Esophagus squamous epithelium (tissue), 5 donors: ENCODE data around the gene BBS4. TPM values are rescaled to one million over a fixed set of nuclear protein-coding genes. Genes with fewer than 3 reads are reported as not detected.

Experiments
- DNase-seq: peaks from one replicate; lab custom pipeline; 2025; lab: John Stamatoyannopoulos, UW
- H3K27ac ChIP-seq, 4 donors: fragments of 200-600 bp; sonication (generic); one replicate each; pipeline ENCODE4 v1.5.1; 2016 to 2019; ENCODE audit warnings: mild to moderate bottlenecking in 1 of 4
- H3K27me3 ChIP-seq, 4 donors: fragments of 200-600 bp; sonication (generic); 1 replicate in 3 of 4; 2 replicates in 1 of 4; pipeline versions ENCODE4 v1.5.1 to v1.6.0; 2017 to 2021; ENCODE audit warnings: antibody characterized with exemption in 1 of 4
- H3K36me3 ChIP-seq, 3 donors: fragments of 200-600 bp; sonication (generic); one replicate each; pipeline ENCODE4 v1.5.1; 2016 to 2019
- H3K4me1 ChIP-seq, 3 donors: fragments of 200-600 bp; sonication (generic); one replicate each; pipeline ENCODE4 v1.5.1; 2017 to 2019
- H3K4me3 ChIP-seq, 4 donors: fragments of 200-600 bp; sonication (generic); 1 replicate in 3 of 4; 2 replicates in 1 of 4; pipeline ENCODE4 v1.5.1; 2016 to 2019; ENCODE audit warnings: mild to moderate bottlenecking in 2 of 4, moderate library complexity in 1 of 4
- H3K9me3 ChIP-seq, 3 donors: fragments of 200-600 bp; sonication (generic); one replicate each; pipeline ENCODE4 v1.5.1; 2016 to 2019
- POLR2A ChIP-seq, 4 donors: fragments of 450-650 bp; IDR thresholded peaks; one replicate each; pipeline ENCODE4 v1.6.1; 2017; ENCODE audit warnings: antibody characterized with exemption in 4 of 4, mild to moderate bottlenecking in 4 of 4, moderate library complexity in 3 of 4
- WGBS, 2 donors: methylation state at CpG; one replicate each; pipeline ENCODE4 v1.1.5; 2018; 5-methylcytosine and 5-hydroxymethylcytosine counted together
- intact Hi-C: fragments of 100-400 bp; cut with DNase I; formaldehyde crosslinking; loops from one replicate; pipeline ENCODE4 v1.15.0; 2022
- total RNA-seq, 4 donors: library from RNA; depleted of rRNA; stranded (reverse); fragments of >200 nt; gene quantifications; one replicate each; pipeline ENCODE4 v1.1.0, GENCODE V29; 2016
- TF ChIP-seq, protein P1 (sequence below), 6 experiments: fragments of 450-650 bp in 4 of 6; fragments of 200-600 bp in 2 of 6; sonication (generic) in 2 of 6; IDR thresholded peaks; one replicate each; pipeline ENCODE4 v1.5.1; 2016 to 2019; ENCODE audit warnings: antibody characterized with exemption in 6 of 6, mild to moderate bottlenecking in 4 of 6, moderate library complexity in 4 of 6
- donor health status: DM: yes; HTN: yes; CAD: no.

The BBS4 gene
- total RNA-seq, 4 donors from 2014 or later, result 2.8 to 15.3 (median 9.5) TPM

DNA sequence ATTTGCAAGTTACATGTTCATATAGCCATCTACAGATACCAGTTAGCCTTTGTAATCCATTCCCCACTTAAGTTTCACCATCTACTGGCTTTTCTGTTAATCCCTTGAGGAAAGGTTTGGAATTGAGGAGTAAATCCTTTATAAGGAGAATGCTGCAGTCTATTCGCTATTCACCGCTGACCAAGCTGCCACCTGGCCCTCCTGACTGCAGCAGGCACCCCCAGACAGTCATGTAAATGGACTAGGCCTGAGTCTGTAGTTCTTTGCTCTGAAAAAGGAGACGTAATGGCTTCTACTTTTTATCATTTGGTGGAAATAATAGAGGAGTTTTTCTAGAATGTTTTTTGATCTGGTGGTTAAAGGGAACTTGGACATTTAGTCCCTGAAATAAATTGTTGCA, 3.2 kb upstream of the BBS4 start:
- Histone ChIP-seq H3K27ac (no peak overlapping the region), H3K4me3 (no peak overlapping the region), H3K27me3 (peaks cover 0 to 22% (median 2%) of the 10 kb centered on the region in 4 donors), H3K4me1 (peaks cover 5 to 22% (median 11%) of the 10 kb centered on the region in 3 donors), H3K36me3 (no peaks in the 10 kb centered on the region), H3K9me3 (no peaks in the 10 kb centered on the region)
- intact Hi-C loops, result no loop called here
- DNase-seq, result no peak
- TF ChIP-seq POLR2A (IDR thresholded peaks at IDR 0.05), result no peak
- TF ChIP-seq, protein P1, sequence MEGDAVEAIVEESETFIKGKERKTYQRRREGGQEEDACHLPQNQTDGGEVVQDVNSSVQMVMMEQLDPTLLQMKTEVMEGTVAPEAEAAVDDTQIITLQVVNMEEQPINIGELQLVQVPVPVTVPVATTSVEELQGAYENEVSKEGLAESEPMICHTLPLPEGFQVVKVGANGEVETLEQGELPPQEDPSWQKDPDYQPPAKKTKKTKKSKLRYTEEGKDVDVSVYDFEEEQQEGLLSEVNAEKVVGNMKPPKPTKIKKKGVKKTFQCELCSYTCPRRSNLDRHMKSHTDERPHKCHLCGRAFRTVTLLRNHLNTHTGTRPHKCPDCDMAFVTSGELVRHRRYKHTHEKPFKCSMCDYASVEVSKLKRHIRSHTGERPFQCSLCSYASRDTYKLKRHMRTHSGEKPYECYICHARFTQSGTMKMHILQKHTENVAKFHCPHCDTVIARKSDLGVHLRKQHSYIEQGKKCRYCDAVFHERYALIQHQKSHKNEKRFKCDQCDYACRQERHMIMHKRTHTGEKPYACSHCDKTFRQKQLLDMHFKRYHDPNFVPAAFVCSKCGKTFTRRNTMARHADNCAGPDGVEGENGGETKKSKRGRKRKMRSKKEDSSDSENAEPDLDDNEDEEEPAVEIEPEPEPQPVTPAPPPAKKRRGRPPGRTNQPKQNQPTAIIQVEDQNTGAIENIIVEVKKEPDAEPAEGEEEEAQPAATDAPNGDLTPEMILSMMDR (IDR thresholded peaks at IDR 0.05), result no peak
- 95% methylated on average over 3 of the region's 3 CpGs for WGBS, 2 donors

- intact Hi-C loops, result no loop called here
These were observed 594 bp upstream of the BBS4 start for GRCh38 chr15:72685301-72685924.

DNA sequence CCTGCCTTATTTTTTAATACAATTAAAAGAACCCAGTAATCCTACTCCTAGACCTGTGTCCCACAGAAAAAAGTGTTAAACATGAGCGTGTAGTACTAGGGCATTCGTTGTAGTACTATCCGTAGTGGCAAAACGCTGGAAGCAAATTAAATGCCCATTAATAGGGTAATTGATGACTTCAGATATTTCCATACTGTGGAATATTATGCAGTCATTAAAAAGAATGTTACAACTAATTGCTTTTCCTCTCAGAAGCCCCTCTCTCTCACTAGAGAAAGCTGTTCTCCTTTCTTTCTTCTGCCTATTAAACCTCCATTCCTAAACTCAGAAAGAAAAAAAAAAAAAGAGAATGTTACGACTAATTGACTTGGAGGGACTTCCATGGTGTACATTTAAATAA, 2.7 kb downstream of the BBS4 start:
- WGBS, 2 donors, result 96 to 98% methylated on average over 5 of the region's 5 CpGs

More at GRCh38 chr15:72685301-72685924, 594 bp upstream of the BBS4 start:
- Histone ChIP-seq H3K4me3 (peak overlapping the region; percentile 51 to 79 (median 70)), H3K36me3 (no peaks in the 10 kb centered on the region), H3K27ac (peak overlapping the region; percentile 86 to 96 (median 90)), H3K9me3 (no peaks in the 10 kb centered on the region), H3K4me1 (peaks cover 5 to 22% (median 11%) of the 10 kb centered on the region in 3 donors), H3K27me3 (peaks cover 0 to 4% (median 0%) of the 10 kb centered on the region in 4 donors)
- no peak for DNase-seq
- TF ChIP-seq, protein P1 (IDR thresholded peaks at IDR 0.05), result no peak
- TF ChIP-seq POLR2A (IDR thresholded peaks at IDR 0.05), result no peak
- WGBS, 2 donors, result 15 to 23% methylated on average over 23 of the region's 23 CpGs

DNA sequence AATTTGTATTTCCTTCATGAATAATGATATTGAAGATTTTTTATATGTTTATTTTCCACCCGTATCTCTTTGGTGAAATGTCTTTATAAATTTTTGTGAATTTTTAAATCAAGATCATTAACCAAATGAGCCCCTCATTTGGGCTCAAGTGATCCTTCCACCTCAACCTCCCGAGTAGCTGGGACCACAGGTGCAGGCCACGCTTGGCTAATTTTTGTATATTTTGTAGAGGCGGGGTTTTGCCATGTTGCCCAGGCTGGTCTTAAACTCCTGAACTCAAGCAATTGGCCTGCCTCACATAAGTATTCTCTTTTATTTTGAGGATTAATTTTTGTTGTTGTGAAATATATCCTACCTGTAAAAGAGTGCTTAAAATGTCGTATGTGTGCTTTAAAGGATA, 4.9 kb downstream of the BBS4 start:
- H3K36me3 ChIP-seq, result no peaks in the 10 kb centered on the region
- DNase-seq, result no peak
- TF ChIP-seq POLR2A (IDR thresholded peaks at IDR 0.05), result no peak
- TF ChIP-seq, protein P1 (IDR thresholded peaks at IDR 0.05), result no peak
- WGBS, 2 donors, result 61 to 70% methylated on average over 5 of the region's 5 CpGs
- peaks cover 0 to 19% (median 4%) of the 10 kb centered on the region in 3 donors for H3K4me1 ChIP-seq
- H3K27me3 ChIP-seq, result no peaks in the 10 kb centered on the region
- intact Hi-C loops, result no loop called here
- H3K4me3 ChIP-seq, result no peak overlapping the region
- no peak overlapping the region for H3K27ac ChIP-seq
- H3K9me3 ChIP-seq, result no peaks in the 10 kb centered on the region

More for the DNA sequence above, 2.7 kb downstream of the BBS4 start:
- DNase-seq, result no peak
- no peak for TF ChIP-seq POLR2A (IDR thresholded peaks at IDR 0.05)
- TF ChIP-seq, protein P1 (IDR thresholded peaks at IDR 0.05), result no peak
- Histone ChIP-seq H3K27ac (no peak overlapping the region), H3K4me1 (peaks cover 5 to 29% (median 11%) of the 10 kb centered on the region in 3 donors), H3K4me3 (no peak overlapping the region), H3K27me3 (no peaks in the 10 kb centered on the region), H3K9me3 (no peaks in the 10 kb centered on the region), H3K36me3 (no peaks in the 10 kb centered on the region)
- intact Hi-C loops, result no loop called here

DNA sequence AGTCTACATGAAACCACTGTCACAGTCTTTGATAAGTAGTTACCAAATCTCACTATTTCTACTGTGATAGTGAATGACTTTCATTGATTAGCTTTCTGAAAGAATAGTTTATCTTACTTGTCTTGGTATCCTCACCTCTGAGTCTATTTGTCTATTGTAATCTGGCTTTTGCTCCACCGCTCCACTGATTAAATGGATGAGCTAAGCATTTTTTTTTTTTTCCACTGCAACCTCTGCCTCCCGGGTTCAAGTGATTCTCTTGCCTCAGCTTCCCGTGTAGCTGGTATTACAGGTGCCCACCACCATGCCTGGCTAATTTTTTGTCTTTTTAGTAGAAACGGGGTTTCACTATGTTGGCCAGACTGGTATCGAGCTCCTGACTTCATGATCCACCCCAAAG, 12.9 kb downstream of the BBS4 start:
- no peak for DNase-seq
- TF ChIP-seq POLR2A (IDR thresholded peaks at IDR 0.05), result no peak
- TF ChIP-seq, protein P1 (IDR thresholded peaks at IDR 0.05), result no peak
- no peaks in the 10 kb centered on the region for H3K36me3 ChIP-seq
- peaks cover 0 to 12% (median 0%) of the 10 kb centered on the region in 3 donors for H3K4me1 ChIP-seq
- intact Hi-C loops, result no loop called here
- H3K4me3 ChIP-seq, result no peak overlapping the region
- H3K9me3 ChIP-seq, result no peaks in the 10 kb centered on the region
- H3K27ac ChIP-seq, result no peak overlapping the region
- H3K27me3 ChIP-seq, result no peaks in the 10 kb centered on the region
- WGBS, 2 donors, result 92 to 95% methylated on average over 5 of the region's 5 CpGs
